H4 (cell line): Measurements from ENCODE around the gene ESR2. TPM values are rescaled to one million over a fixed set of nuclear protein-coding genes. Genes with fewer than 3 reads are reported as not detected.
"Not testable (repeated sequence)": the region's sequence is repeated elsewhere in the genome, so short reads cannot be mapped to it uniquely, and the experiment has no call there.

Source experiments
- DNase-seq: peaks from one replicate; pipeline ENCODE4 v3.0.0-alpha.2; 2015; ENCODE audit warnings: low spot score
- total RNA-seq: library from RNA; depleted of rRNA; stranded (reverse); fragments of >200 nt; shearing (Covaris generic); gene quantifications from 2 replicates; pipeline ENCODE4 v1.2.3, GENCODE V29; 2014

The ESR2 gene
- total RNA-seq, 1 experiment from 2014 or later: not detected

DNA sequence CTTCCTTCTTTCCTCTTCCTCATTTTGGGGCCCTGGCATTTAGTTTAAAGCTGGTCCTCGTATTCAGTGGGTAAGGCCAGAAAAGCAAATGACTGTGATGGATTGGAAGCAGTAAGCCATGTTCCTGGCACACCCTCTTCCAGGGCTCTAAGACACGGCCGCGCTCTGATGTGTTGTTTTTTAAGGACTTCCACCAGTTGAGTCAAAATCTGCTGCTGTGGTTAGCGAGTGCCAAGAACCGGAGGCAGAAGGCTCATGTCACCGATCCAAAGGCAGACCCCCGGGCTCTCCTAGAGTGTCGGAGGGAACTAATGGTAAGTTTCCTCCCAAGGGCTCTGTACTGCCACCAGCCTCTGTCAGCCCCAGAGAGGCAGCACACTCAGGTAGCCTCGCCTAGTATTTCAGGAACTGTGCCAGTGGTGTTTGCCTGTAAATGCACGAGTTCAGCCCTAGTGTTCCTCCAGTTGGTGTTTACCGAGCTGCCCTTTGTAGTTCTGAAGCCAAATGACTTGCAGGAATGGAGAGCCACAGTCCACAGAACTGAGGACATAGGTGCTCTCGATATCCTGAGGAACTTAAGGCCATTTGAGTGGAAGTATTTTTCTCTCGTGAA, 72.7 kb downstream of the ESR2 start:
- DNase-seq: no peak

DNA sequence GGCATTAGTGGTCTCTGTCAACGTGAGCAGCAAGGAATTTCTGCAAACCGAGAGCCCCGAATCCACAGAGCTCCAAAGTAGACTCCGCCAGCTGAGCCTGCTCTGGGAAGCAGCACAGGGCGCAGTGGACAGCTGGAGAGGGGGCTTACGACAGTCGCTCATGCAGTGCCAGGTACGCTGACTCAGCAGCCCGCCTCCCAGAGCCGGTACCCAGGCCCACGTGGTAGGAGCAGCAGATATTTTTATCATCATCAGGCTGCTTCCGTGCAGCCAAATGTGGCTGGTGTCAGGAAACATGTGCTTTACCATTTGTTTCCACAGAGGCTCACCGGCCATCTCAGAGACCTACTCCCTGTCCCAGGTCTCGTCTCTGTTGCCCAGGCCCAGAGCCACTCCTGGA, 73.7 kb downstream of the ESR2 start:
- no peak for DNase-seq

DNA sequence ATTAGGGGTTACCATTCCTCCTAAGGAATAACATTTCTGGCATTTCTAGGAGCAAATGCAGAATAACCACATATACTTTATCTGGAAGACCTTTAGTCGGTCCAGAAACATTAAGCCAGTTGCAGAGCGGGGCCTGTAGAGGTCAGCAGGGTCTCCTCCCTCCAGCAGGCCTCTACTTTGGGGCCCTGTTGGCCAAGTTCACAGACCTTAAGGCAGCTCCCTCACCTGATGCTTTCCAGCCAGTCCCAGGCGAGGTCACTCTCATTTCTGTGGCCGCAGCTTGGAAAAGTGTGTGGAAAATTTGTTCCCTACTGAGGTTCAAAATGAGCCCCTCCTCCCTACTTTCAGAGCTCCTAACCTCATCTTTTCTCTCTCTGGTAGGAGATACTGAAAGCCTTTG, 74.1 kb downstream of the ESR2 start:
- DNase-seq: no peak

DNA sequence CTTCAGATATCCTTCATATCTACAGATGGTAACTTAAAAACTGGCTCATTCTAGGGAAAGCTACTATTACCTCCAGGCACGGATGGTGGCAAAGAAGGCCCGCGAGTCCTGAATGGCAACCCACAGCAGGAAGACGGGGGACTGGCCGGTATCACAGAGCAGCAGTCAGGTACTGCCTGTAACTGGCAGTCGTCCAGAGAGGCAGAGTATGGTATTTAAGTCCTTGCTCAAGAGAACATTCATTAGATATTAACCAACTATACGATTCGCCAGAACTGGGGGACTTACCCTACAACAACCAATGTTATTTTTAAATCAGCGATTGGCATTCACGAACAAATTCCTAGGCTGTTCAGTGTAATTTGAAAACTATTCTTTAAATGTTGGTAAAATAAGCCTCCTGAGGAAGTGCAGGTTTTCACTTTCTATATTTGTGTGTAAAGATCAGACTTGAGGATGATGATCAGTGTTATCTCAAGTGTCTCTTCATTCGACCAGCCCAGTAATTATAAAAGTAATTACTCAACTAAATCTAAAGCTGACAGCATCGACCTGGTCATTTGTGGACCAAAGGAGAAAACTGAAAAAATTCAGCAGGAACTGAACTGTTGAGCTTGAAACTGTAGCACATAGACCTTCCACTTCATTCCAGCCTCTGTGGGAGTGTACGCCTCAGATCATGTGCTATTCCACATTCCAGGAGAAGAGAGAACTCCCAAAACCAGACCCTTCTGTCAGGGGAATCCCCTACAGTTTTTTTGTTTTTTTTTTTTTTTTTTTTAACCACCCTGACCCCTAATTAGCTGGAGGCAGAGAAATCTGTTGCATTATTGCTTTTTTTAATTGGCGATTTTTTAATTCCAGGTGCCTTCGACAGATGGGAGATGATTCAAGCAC, 75.6 kb downstream of the ESR2 start:
- no peak for DNase-seq

DNA sequence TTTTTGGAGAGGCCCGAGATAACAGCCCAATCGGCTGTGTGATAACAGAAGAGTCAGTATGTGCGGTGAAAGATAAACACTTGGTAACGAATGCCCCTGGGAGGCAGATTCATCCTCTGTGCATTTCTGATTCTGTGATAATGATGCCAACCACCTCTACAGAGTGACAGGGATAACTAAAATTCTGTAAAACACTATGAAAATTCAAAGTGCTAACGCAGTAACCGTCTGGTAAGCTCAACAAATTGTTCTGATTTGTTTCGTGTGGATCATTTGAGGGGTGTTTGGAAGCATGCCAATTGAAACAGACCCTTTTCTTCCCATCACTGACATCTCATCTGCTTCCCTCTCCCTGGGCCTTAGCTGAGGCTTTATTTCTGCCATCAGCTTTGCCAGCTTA, 76.3 kb downstream of the ESR2 start:
- no peak for DNase-seq

DNA sequence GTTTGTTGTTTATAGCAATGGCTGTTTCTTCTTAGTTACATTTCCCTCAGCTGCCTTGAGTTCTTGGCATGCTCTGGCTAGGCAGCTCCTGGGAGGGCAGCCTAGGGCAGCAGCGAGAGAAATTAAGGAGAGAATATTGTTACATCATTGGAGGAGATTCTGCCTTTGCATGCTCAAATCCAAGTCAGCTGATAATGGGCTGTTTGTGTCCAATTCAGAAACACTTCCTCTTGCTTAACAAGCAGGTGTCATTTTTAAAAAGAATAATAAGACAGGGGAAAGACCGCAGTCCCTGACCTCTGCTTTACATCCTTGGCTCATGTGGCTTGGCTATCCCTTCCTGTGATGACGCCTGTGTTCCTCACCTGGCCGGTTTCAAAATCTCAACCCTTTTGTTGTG, 76.9 kb downstream of the ESR2 start:
- no peak for DNase-seq

DNA sequence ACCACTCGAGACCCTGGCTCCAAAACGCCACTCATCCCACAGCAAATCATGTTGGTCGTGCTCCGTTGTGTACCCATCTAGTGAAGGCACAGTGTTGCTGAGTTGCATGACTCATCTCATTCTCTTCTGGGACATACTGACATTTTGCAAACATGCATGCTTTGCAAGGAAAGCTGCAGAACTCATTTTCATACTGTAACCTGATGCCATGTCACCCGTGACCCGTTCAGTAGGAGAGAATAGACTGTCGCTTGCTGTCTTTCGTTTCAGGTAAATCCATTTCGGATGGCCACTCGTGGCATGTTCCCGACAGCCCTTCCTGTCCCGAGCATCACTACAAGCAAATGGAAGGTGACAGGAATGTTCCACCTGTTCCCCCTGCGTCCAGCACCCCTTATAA, 78.2 kb downstream of the ESR2 start:
- DNase-seq: no peak

DNA sequence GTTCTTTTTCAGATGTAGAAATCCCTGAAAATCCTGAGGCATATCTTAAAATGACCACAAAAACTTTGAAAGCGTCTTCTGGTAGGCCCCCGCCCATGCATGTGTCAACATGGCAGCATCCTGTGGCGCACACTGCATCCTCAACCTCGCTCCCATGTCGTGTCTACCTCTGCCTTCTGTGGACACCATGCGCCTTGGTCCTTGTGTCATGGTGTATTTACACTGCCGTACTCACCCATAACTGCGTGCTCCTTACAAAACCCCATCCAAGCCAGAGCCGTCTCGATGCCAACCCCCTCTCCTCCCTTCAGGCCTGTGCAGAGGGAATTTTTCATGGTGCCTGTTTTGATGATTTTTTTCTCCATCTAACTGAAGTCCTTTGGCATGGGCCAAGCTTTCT, 78.9 kb downstream of the ESR2 start:
- DNase-seq: no peak

DNA sequence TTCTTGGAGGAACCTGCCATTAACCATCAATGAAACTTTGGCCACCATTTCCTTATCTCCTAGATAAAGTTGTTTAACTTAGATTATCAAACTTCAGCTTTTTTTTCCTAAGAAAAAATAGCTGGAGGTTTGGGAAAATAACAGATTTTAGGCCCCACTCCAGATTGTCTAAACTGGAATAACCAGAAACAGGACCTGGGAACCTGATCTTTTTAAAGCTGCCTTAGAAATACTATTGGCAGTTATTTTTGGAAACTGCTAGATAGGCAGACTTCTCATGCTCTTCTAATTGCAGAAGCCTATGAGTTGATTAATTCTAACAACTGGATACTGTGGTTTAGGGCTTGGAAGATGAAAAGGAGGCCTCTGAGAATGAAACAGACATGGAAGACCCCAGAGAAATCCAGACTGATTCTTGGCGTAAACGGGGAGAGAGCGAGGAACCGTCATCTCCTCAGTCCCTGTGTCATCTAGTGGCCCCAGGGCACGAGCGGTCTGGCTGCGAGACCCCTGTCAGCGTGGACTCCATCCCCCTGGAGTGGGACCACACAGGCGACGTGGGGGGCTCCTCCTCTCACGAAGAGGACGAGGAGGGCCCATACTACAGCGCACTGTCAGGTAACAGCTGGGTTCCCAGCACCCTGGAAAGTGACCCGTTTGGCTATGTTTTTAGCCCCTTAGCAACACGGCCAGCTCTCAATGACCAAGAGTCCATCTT, 80.2 kb downstream of the ESR2 start:
- no peak for DNase-seq

DNA sequence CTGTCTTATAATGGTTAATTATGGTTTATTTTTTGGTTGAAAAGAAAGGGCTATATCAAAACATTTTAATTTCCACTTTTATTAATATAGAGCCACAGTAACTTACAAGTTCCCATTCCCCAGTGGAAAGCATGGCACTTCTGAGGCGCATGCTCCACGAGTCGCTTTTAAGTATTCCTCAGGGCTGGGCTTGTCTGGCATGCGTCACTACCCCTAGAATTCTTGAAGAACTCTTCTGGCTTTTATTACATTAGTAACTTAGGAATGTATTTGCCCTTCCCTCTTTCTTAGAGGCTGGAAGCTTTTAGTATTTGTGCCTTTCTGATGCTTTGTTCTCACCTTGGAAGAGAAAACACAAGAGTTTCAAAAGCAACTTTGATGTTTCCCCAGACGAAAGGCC, 81.1 kb downstream of the ESR2 start:
- DNase-seq: no peak

DNA sequence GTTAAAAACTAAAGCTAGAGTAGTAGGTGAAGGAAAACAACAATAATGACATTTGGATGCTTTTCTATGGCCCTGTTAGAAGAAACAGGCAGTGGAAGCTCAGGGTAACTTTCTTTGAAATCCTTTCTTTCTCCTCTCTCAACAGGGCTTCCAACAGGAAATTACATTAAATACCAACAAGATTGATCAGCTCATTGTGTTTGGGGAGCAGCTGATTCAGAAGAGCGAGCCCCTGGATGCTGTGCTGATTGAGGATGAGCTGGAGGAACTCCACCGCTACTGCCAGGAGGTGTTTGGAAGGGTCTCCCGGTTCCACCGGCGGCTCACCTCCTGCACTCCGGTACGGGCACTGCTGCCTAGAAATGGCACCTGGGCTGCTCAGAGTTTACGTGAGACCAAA, 81.5 kb downstream of the ESR2 start:
- DNase-seq: no peak

DNA sequence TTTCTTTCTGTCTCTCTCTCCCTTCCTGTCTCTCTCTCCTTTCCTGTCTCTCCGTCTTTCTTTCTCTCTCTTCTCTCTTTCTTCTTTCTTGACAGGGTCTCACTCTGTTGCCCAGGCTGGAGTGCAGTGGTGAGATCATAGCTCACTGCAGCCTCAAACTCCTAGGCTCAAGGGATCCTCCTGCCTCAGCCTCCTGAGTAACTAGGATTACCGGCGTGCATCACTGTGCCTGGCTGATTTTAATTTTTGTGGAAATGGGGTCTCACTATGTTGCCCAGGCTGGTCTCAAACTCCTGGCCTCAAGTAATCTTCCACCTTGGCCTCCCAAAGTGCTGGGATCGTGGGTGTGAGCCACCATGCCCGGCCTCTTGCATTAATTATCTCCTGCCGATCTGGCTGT, 83.3 kb downstream of the ESR2 start:
- DNase-seq: not testable (repeated sequence)

DNA sequence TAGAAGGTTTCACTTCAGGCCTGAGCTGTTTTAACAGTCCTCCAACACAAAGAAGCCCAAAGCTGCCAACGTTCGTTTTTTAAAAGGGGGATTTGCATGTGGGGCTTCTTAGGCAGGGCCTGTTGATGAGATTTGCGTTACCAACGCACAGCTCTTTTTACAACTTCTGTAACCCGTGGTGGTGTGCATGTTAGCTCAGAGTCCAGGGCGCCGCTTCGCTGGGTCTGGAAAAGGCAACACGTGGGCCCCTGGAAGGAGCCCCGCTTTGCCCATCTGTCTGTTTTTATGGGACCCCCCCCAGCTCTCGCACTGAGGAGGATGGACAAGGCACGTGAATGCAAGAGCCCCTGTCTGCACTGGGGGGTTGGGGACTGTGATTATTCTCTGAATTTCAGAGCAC, 84.0 kb downstream of the ESR2 start:
- no peak for DNase-seq

DNA sequence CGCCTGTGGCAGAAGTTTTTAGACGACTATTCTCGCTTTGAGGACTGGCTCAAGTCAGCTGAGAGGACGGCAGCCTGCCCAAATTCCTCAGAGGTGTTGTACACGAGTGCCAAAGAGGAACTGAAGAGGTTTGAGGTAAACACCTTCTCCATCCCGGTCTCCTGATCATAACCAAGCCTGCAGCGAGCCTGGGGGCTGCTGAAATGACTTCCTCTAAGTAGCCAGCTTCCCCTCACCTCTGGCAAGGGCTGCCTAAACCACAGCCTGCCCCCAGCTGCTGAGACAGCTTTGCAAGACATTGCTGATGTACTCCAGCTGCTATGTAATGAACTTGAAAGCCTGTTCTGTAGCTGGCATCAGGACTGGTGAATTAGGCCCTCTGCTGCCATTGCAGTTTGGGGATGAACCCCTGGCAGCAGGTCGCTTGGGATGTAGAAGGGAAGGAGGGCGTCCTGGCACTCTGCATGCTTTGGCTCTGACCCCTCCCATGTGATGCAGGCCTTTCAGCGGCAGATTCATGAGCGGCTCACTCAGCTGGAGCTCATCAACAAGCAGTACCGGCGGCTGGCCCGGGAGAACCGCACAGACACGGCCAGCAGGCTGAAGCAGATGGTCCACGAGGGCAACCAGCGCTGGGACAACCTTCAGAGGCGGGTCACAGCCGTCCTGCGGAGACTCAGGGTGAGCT, 84.6 kb downstream of the ESR2 start:
- no peak for DNase-seq

DNA sequence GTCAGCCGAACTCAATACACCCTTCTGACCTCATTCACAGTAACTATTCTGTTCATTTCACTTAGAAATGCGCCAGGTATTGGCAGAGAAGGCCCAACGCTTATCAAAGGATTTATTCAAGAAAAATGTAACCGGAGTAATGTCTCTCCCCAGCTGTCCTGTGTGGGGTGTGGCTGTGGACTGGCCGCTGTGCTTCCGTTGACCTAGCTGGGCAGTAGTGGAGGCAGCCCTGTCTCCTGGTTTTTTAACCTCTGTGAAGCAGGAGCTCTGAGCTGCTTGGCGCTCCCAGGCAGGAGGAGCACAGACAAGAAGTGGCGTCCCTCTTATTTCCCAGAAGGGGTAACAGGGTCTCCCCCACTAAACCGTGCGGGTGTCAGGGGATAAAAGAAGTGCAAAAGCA, 85.2 kb downstream of the ESR2 start:
- DNase-seq: no peak

DNA sequence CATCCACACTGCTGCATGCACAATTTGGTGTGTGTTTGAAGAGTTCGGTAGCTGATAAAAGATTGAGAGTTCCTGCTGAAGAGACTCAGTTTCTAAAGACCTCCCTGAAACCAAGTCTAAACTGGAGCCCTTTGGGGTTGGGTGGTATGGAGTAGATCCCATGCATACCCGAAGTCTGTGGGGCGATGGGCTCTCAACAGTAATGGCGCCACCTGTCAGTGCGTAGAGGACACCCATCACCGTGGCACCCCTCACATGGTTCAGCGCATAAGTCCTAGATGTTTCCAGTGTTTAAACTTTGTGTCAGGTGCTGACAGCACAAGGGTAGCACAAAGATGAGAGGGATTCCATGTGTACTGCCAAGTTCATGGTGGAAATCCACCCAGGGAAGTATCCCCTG, 85.9 kb downstream of the ESR2 start:
- DNase-seq: no peak

DNA sequence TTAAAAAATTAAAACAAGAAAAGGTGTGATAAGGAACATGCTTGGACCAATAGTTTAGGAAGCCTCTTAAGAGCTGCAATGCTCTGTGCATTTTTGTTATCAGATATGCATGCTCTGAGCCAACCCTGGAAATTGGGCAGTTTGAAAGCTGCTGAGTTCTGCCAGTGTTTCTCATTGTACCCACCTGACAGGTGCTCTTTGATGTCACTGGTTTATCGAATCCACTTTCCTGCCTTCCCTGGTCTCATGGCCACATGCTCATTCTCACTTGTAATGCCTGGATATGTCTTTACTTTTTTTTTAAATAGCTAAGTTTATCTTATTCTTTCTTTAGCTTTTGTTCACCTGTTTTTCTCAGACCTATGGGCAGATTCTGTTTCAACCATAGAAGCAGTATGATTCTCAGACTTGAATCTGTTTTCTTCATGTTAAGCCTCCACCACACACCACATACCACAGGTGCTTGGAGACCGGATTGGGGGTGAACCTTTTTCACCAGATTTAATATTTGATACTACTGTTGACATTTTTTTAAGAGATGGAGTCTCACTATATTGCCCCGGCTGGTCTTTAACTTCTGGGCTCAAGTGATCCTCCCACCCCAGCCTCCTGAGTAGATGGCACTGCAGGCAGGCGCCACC, 90.7 kb downstream of the ESR2 start:
- DNase-seq: no peak

DNA sequence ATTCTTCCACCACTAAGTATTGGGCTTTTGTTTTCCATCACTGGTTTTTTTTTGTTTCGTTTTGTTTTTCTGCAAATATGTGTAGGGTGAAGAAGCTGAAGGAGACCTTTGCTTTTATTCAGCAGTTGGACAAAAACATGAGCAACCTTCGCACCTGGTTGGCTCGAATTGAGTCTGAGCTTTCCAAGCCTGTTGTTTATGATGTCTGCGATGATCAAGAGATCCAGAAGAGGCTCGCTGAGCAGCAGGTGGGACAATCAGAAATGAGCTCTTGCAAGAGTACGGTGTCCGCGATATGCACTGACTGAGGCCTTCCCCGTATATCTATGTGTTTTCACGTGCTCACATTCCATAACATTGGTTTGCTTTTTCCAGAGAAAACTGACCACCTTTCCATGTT, 91.5 kb downstream of the ESR2 start:
- DNase-seq: no peak

DNA sequence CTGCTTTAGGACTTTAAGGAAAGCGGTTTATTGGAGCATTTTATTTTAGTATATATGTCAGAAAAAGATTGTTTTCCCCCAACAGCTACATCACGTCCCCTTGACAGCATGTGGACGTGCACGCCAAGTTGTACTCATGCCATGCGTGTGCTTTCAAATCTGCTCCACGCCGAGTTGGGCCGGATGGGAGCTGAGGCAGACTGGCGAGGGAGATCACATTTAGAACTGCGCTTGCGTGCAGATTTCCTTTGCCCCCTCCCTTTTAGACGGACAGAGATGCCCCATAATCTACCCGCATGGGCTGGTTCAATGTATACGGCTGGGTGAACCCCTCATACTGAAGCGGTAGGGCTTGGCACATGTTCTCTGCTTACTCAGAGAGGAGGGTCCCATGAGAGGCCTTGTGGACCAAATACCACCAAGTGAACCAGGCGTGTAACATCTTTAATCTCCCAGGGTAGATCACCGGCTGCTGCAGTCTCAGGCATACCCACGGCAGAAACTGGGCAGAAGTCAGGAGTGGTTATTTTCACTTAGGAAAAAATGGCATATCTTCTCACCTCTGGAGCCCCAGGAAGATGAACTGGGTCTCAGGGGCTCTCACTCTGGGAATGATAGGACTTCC, 92.1 kb downstream of the ESR2 start:
- DNase-seq: no peak

DNA sequence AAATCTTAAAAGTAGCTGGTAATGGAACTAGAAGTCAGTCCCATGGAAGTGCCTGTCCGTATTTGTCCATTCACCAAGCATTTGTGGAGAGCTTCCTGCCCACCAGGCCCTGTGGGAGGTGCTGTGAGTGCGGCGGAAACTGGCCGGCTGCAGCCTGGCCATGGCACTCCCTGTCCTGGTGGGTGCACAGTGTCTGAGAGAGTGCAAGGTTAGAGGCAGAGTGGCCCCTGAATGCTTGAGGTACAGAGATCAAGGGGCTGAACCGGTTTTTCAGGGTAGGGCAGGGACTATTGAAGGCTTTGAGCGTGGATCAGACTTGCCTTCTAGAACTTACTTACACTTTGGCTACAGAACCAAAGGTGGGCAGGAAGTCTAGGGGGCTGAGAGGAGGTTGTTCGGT, 92.9 kb downstream of the ESR2 start:
- no peak for DNase-seq

DNA sequence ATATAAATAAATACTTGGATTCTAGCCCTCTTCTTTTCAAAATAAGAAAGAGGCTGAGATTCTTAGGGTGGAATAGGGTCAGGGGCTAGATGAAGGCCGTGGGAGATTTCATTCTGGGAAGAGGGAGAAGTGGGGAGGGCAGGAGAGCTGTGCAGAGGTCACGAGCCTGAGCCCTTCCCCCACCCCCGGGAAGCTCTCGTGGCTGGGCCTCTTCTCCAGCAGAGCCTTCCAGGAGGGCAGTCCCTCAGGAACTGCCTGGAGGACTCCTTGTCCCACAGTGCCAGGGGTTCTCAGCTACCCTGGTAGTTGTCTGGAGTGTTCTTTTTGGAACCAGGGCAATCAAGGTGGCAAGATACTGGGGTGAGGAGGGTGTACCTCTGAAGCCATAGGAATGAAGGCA, 94.0 kb downstream of the ESR2 start:
- no peak for DNase-seq
